HL-60/S4 treated with phorbol 12-myristate 13-acetate at 8.2 ng/mL for 4 days and 3 days (cell line): ENCODE measurements around the gene NTM.

Experiments
- in situ Hi-C: fragments of 300-500 bp; cut with MboI; formaldehyde crosslinking; loops from 2 replicates; pipeline ENCODE4 v1.15.0; 2022; ENCODE audit warnings: low sequenced_read_pairs

NTM gene

DNA sequence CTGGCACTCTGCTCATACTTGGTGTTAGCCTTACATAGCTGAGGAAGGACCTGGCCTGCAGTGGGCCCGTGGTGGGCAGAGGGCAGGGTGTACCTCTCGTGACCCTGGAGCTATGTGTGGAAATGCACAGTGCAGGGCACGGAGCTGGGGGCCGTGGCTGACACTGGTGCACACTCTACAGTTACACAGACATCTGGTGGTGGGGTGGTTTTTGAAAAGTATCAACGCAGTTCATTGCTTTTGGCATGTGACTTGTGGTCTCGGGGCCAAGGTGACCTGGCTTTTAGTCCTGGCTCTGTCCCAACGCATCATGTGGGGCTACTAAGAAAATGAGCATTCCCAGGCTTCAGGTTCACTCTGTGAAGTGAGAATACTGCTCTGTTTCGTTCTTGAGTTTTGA lies 553.6 kb downstream of the NTM start:
- in situ Hi-C loops, result no loop called here

DNA sequence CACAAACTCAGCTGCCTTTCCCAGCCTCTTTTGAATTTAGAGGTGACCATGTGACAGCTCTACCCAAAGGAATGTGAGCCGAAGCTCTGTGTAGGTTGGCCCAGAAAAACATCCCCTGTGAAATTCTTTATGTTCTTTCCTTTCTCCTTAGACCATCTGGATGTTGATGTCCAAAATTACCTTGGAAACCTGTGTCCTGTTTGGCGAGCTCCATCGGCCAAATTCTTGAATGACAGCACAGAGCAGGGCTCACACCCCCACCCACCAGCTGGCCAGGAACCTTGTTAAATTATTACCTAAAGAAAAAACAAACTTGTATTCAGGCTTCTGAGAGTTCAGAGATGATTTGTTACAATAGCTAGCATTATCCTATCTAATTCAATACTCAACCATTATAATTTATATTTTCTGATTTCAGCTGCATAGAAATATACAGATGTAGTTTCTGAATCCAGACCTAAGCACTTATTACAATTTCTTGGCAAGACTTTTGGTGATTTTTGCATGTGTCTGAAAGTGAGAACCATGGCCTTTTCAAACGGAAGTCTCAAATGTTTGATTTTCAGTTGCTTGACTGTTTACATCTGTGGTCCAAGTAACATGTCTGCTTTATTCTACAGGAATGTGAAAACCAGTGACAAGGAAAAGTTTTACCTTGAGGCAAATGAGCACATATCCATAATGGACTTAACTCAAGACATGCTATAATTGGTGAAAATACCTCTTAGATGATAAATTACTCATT lies 554.2 kb downstream of the NTM start:
- in situ Hi-C loops, result no loop called here

DNA sequence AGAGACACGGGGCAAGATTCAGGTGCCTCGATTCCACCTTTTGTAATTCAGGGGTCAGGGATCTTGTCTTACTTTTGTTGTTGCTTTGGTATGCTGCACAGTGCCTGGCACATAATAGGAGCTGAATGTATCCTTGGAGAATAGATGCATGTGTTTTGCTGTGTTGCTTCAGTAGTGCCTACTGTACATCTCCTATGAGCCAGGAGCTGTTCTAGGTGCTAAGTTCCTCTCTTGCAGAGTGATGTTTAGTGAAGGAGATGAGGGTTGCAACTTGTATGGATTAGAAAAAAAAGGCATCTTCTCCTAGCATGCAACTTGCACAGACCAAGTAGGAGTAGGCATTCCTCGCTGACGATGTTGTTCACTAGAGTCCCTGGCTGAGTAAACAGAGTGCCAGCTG lies 555.4 kb downstream of the NTM start:
- in situ Hi-C loops, result no loop called here

DNA sequence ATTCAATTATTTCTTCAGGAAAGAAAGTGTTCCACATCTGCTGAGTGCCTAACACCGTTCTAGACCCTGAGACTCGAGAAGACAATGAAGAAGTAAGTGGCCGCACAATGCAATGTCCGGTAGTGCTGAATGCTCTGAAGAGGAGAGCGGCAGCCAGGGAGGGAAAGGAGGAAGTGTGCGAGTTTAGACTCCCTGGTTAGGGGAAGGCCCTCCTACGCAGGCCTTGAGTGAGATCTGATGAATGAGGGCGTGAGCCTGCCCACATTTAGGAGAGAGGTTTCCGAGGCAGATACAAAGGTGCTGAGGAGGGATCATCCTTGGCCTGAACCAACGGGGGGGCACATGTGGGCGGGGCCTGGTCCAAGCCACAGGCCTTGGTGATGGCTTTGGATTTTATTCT lies 558.6 kb downstream of the NTM start:
- in situ Hi-C loops, result no loop called here

DNA sequence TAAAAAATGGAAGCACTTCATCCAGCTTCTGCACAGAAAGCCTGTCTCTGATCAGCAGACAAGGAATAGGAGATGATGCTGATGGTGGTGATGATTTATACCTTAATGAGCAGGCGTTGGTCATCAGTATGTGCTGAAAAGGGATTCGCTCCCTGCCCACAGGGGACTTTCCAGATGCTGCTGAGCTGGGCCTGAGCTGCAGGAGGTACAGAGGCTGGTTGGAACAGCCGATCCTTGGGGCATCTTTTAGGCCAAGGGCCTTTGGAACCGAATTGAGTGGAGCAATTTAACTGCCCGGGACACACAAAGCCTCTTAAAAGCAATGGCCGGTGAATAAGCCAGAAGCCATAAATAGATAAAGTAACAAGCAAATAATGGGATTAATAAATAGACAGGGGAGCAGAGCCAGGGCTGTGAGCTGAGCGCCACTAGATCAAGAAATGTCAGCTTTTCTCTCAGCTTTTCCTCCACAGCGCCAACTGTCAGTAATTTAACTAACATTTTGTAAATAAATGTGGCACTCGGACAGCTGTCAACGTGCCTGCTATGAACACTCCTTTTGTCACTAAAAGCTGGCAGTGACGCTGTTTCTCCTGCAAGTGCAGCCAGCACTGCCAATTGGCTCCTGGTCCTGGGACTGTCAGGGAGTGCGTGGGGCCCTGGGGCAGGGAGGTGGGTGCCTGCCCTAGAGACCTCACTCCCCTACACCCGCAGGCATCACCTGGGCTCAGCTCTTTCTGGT lies 562.3 kb downstream of the NTM start:
- in situ Hi-C loops, result no loop called here

DNA sequence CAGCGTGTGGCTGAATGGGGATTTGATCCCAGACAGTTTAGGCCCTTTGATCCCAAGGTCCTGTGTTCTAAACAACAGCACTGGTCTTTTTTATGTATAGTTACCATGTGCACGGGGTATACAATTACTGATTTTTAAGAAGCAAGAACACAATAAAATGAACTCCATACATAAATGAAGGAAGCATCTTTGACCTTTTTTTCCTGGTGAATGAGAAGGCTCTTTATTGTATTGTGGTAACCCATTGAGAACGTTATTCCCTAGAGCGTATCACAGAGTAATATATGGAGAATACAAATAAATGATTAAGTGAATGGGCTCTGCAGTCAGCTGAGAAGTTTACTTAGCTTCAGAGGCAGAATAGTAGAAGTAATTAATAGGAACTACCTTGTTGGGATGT lies 563.6 kb downstream of the NTM start:
- in situ Hi-C loops, result no loop called here

DNA sequence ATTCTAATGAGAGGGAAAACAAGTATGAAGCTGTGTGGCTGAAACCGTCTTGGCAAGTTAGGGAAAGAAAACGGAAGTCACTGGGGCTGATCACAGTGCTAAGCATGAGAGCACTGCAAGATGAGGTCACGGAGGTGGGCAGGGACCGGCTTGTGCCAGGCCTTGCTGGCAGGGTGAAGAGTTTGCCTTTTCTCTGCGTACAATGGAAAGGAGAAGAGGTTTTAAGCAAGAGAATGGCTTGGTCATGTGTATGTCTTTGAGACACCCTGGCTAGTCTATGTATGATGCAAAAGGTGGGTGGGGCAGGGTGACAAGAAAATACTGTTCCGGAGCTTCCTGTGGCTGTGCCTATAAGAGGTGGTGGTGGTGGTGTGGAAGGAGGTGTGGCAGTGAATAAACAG lies 567.9 kb downstream of the NTM start:
- in situ Hi-C loops, result no loop called here

DNA sequence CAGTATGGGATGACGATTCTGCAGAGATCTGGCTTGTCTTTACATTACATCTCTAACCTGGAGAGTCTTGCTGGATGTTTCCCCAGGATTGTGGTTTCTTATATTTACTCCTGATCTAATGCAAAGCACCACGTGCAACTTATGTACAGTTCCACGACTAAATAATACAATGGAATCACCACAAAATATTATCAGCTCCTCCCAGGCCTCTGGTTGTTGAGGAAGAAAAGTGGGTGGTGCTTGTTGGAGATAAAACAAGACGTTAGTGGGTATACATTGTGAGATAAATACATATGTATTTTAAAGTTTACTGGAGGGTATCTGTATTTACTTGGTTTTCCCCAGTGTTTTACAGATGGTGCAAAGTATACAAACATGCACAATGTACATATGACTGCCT lies 569.7 kb downstream of the NTM start:
- in situ Hi-C loops, result no loop called here

DNA sequence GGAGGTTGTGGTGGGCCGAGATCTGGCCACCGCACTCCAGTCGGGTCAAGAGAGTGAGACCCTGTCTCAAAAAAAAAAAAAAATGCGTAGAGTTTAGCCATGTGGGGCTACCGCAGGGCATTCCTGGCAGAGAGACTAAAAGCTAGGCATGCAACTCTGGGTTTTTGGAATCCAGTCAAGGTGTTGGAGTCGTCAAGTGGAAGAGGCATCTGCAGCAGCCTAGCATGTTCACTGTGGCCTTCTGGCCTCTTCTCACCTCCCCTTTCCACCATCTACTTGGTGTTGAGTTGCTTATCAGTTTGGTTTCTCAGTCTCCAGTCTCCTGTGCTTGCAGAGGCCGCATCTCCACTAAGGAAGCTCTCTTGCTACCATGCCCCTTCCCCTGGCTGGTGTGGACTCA lies 572.5 kb downstream of the NTM start:
- in situ Hi-C loops, result no loop called here

DNA sequence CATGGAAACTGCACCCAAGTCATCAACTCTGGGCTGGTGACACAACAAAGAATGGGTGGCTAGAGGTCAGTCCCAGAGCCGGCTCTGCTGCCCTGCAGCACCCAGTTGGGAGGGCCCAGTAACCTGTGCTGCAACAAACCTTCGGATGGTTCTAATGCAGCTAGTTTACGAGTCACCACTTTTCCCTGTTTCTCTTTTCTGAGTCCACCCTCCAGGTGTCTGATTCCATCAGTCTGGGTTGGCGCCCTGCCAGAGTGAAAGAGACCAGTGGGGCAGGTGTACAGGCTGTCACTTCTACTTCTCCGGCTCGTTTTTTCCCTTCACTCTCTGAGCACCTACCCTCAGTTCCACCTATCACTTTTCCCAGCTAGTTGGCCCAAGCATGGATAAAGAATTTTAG lies 572.9 kb downstream of the NTM start:
- in situ Hi-C loops, result no loop called here

DNA sequence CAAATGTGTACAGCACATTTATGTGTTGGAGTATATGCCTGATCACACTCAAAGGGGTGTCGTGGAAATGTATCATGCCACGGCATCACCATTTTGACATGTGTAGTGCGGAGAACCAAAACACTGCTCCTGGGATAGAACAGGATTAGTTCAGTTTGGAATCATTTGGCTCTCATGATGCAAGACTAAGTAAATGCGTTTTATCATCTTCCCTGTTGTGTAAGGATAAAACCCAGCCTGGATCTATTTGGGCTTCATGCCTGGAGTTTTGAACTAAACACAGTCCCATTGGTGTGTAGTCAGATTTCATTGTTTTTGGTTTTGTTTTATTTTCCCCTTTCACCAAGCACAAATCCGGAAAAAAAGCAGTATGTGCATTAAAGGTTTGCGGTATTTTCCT lies 574.3 kb downstream of the NTM start:
- in situ Hi-C loops, result no loop called here

DNA sequence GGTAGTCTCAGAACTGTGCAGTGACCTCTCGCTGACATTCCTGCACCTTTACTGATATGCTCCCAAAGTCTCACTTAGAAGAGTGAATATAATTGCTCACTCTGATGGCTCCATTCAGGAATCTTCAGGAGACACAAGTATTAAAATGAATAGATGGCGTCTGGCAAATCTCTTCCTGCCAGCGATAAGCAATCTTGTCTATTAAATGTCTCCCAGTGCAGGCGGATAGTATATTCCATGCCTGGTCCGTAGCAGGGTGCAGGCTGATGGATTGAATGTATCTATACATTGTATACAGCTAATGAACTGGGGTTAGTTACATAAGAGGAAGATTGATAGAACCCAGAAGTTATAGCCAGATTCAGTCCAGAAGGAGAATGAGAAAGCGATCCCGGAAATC lies 575.3 kb downstream of the NTM start:
- in situ Hi-C loops, result no loop called here

DNA sequence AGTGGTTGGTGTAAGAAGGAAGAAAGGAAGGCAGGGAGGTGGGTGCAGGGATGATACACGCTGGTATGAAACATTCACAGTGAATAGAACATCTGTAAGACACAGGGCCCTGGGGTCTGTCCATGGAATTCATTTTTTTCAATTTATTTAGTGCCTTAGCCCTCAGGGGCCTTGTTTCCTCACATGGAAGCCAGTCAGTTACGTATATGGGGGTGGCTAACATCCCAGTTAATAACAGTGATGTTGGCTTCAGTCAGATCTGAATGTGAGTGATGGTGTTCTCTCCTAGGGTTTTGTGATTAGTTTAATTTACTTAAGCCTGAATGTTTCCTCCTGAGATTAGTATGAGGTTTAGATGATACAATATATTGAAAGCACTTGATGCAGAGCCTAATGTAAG lies 577.1 kb downstream of the NTM start:
- in situ Hi-C loops, result no loop called here

DNA sequence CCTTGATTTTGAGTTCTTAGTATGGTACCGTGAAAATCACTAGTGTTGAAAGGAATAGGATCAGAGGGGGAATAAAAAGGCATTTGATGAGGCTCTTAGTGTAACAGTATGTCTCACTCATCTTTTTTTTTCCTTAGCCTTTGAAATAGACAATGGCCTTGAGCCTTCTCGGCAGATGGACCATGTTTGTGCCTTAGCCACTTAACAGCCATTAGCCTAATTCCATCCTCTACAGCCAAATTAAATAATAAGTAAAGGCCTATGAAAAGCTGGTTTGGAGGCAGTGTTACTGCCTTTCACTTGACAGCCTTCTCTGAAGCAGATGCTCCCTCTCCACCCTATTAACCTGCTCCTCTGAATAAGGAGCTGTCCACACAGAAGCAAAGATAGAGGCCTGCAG lies 580.7 kb downstream of the NTM start:
- in situ Hi-C loops, result no loop called here

DNA sequence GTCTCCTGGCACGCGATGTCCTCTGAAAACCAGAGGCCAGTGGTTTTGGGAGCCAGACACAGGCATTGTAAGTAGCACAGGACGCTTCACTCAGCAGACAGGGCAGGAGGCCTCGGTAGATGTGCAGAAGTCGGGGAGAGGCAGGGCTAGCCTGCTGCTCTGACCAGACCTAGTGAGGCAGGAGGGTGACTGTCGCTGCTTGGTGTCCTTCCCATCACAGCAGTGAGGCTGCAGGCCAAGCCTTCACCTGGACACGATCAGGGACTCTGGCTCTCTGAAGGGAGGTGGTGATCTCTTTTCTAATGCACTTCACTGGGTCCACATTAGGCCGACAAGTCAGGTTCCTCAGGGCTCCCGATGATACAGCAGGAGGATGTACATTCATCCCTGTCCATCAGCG lies 583.7 kb downstream of the NTM start:
- in situ Hi-C loops, result no loop called here

DNA sequence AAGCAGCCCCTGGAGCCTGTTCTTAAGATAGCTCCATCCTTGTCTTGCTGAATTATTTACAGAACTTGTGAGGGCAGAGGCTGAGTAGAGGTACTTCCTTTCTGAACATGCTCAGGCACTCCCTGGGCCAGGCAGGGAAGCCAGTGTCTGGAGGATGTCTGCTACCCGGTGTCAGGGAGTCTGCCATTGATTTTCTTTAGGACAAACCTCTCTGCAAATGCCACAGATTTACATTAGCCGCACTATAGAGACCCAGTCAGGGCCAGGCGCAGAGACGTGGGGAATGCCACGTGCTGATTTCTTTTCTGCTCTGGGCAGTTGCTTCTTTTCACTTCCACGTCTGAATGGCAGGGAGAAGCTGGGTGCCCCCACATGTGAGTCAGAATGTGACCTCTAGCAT lies 585.5 kb downstream of the NTM start:
- in situ Hi-C loops, result no loop called here

DNA sequence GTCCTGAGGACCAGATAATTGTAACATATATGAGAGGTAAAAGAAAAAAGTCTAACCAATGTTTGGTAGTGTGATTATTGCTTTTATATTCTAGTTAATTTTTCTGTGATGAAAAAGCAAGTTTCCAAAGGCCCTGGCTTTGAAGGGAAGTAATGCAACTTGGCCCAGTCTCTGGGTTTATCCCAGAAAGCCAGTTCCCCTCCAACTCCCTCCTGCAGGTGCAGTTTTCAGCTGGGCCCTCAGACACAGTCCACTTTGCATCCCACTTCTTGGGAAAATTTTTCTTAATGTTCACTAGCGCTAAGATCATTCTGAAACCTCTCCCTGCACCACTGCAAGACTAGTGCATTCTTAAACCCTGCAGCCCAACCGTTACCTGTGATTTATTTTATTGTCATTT lies 586.8 kb downstream of the NTM start:
- in situ Hi-C loops, result no loop called here

DNA sequence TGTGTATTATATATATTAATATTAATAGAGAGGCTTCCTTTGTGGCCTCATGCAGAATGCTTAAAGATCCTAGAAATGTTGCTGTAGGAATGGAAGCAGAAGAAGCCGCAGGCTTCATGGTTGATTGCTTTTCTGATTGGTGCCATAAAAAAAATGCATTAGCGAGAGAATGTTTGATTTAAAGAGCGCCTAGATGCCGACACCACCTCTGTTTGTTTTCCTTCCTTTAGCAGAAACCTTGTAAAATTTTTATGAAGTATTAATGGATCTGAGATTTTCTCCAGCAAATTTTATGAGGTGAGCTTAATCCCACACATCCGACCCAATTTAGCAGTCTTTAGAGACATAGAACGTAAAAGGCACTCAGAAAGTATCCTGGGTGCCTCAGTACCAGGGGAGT lies 587.5 kb downstream of the NTM start:
- in situ Hi-C loops, result no loop called here

DNA sequence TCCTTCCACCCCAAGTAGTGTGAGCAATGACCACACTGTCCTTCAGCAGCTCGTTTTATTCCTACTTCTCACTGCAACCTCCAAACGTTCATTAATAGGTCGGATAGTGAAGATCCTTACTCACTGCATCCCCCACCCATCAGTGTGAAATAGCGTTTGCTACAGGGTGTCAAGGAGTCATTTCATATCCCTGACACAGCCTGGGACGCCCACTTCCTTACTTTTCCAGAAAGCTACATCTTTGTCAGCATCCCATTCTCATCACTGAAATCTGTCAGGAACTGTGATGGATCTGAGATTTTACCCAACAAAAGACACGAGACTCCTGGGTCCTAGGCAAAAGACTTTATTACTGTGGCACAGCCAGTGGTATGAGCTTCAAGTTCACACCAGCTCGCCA lies 592.4 kb downstream of the NTM start:
- in situ Hi-C loops, result no loop called here

DNA sequence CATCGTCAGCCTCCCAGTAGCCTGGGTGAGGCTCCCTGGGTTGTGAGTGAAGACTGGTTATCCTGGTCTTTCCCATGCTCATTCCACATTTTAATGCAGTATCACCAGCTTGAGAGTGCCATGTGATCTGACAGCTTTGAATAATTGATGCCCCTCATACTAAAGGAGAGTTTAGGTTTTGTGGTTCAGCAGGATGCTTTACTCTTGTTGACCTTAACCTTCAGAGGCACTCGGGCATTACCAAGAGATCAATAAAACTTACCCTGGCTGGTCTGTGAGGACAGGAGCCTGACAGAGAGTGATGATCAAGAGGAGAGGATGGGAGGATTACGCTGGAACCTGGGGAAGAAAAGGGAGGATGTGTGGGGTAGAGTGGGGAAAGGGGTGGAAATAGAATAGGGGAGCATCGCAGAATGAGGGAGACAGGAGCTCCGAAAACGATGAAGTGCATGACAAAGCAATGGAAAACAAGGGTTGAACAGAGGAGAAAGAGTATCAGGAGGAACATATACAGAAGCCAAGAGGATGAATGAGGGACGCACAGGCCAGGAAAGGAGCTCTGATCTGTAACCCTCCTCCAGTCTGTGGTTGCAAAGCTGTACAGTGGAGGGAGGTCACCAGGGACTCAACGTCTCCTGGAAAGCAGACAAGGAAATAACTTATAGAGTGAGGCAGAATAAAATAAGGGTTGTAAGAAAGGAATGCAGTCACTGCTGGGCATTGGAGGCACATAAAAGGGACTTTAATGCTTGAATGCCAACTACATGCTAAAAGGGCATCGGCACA lies 594.5 kb downstream of the NTM start:
- in situ Hi-C loops, result no loop called here

DNA sequence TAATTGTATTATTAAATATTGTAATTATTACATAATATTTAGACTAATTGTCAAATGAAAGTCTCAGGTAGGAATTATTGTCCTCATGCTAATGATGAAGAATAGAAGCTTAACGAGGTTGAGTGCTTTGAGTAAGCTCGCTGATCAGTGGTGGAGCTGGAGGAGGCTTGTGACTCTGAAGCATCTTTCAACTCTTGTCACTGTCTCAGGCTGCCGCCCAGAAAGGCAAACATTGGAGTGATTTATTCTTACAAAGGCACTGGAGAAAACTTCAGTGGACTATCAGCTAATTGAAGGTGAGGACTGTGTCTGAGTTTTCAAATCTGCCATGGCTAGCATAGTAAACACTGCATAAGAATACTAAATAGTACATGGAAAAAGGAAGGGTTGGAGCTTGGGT lies 595.1 kb downstream of the NTM start:
- in situ Hi-C loops, result no loop called here

DNA sequence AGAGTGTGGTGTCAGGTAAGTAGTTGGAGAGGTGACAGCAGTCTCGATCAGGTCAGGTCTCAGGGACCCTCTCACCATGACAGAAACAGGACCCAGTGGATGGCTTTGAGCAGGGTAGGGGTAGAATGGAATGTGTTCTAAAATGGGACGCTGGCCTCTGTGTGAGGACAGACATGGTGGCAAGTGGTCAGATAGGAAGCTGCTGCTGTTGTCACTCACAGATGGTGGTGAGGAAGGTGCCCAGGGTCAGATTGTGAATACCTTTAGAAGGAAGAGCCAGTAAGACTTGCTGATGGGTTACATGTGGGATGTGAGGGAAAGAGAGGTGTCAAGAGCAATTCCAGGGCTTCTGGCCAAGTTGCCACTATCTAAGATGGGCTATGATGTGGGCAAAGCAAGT lies 596.3 kb downstream of the NTM start:
- in situ Hi-C loops, result no loop called here
